Measurements from ENCODE around the gene MRPL2.

MRPL2 gene

DNA sequence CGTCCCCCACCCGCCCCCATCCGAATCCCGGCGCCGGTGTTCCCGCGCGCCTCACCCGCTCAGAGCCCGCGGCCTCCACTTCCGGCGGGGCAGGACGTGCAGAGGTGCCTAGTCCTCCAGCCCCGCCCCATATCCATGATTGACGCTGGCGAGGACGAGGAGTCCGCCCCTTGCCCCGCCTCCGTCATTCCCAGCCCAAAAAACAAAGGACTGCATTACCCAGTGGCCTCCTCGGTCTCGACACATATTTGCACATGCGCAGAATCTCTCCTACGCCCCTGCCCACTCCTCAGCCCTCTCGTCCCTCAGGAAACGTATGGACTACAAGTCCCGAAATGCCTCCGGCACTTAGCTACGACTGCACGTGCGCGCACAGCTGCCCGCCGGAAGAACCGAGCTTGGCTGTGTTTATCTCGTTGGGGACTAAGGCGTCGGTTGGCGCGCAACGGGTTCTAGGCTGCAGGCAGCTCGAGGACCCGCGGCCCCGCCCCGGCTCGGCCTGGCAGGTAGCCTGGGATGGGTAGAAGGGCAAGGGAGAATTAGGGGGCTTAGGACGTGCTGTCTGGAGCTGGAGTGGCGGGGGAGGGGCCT is 45.3 kb downstream of the MRPL2 start, which contains the start of the genes KLHDC3 and MEA1:
KLHDC3 (plus strand) TSS at position 407 of the 591 bp plus-strand sequence. CDS start 2,944 bp downstream, outside the sequence.
MEA1 (minus strand) TSS at position 104 of the 591 bp plus-strand sequence. CDS start 133 bp downstream, outside the sequence.
- Histone ChIP-seq H3K4me2 (ENCODE audit: low read length) (peak within 1 kb of the TSS; percentile 87), H3K36me3 (ENCODE audit: insufficient read depth, low read length) (peaks cover 53% of the 10 kb centered on the region), H4K20me1 (ENCODE audit: insufficient read depth, low read length) (no peaks in the 10 kb centered on the region)

GRCh38 chr6:43013097-43013842 is 46.0 kb downstream of the MRPL2 start:
- H3K9me3 ChIP-seq (ENCODE audit: low read length): no peaks in the 10 kb centered on the region
- peaks cover 23% of the 10 kb centered on the region for H3K4me1 ChIP-seq (ENCODE audit: insufficient read depth, low read length, severe bottlenecking)
- no peaks in the 10 kb centered on the region for H4K20me1 ChIP-seq (ENCODE audit: insufficient read depth, low read length)
- peak overlapping the region; percentile 87 for H3K4me2 ChIP-seq (ENCODE audit: low read length)
- H3F3A ChIP-seq (ENCODE audit: insufficient read depth, low read length): no peaks in the 10 kb centered on the region
- H3K9me2 ChIP-seq (ENCODE audit: low read depth, low read length): no peaks in the 10 kb centered on the region
- H3K36me3 ChIP-seq (ENCODE audit: insufficient read depth, low read length): peaks cover 53% of the 10 kb centered on the region
- TF ChIP-seq CTCF (IDR thresholded peaks at IDR 0.05; ENCODE audit: low read length): no peak
- H2AFZ ChIP-seq (ENCODE audit: low read length): no peak overlapping the region
- H3K27ac ChIP-seq (ENCODE audit: low read depth, low read length, poor library complexity, severe bottlenecking): peak overlapping the region; percentile 29
- H3K9ac ChIP-seq (ENCODE audit: low read length): peak overlapping the region; percentile 89
- H3K27me3 ChIP-seq (ENCODE audit: insufficient read depth, low read length): no peaks in the 10 kb centered on the region
- H3K4me3 ChIP-seq (ENCODE audit: low read depth, low read length, poor library complexity, severe bottlenecking): peak overlapping the region; percentile 75
- peaks cover 10% of the 10 kb centered on the region; the same call in 1 of the 2 replicates for H3K79me2 ChIP-seq (ENCODE audit: insufficient read depth, low read length)

More for the DNA sequence above, 45.3 kb downstream of the MRPL2 start, which contains the start of the genes KLHDC3 and MEA1:
- H3K27me3 ChIP-seq (ENCODE audit: insufficient read depth, low read length): no peaks in the 10 kb centered on the region
- TF ChIP-seq EZH2 (IDR thresholded peaks at IDR 0.05; ENCODE audit: borderline replicate concordance, low read length) (no peak), CTCF (IDR thresholded peaks at IDR 0.05; ENCODE audit: low read length) (no peak)
- no peaks in the 10 kb centered on the region for H3K9me3 ChIP-seq (ENCODE audit: low read length)
- peak within 1 kb of the TSS; percentile 29 for H3K27ac ChIP-seq (ENCODE audit: low read depth, low read length, poor library complexity, severe bottlenecking)
- peak within 1 kb of the TSS; percentile 89 for H3K9ac ChIP-seq (ENCODE audit: low read length)
- H2AFZ ChIP-seq (ENCODE audit: low read length): no peak within 1 kb of the TSS
- H3K79me2 ChIP-seq (ENCODE audit: insufficient read depth, low read length): peaks cover 10% of the 10 kb centered on the region; the same call in 1 of the 2 replicates
- H3K4me1 ChIP-seq (ENCODE audit: insufficient read depth, low read length, severe bottlenecking): peaks cover 23% of the 10 kb centered on the region
- no peaks in the 10 kb centered on the region for H3F3A ChIP-seq (ENCODE audit: insufficient read depth, low read length)
- H3K4me3 ChIP-seq (ENCODE audit: low read depth, low read length, poor library complexity, severe bottlenecking): peak within 1 kb of the TSS; percentile 75
- no peaks in the 10 kb centered on the region for H3K9me2 ChIP-seq (ENCODE audit: low read depth, low read length)

DNA sequence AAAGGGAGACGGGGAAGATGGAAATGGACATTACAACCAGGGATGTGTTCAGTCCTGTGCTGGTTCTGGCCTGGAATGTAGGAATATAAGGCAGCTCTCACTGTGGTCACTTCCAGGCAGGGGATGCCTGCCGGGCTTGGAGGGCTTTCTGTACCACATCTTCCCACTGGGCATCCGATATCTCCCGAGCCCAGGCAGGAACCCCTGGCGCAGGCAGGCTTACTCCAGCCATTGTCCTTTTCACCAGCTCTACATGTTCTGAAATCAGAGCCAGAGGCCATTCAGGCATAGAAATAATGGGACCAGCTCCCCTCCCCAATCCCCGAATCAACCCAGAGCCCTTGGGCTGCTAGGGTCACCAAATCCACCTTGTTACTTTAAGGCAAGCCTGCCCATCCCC is 46.9 kb downstream of the MRPL2 start:
- Histone ChIP-seq H2AFZ (ENCODE audit: low read length) (no peak overlapping the region), H3K9me3 (ENCODE audit: low read length) (no peaks in the 10 kb centered on the region), H3K9me2 (ENCODE audit: low read depth, low read length) (no peaks in the 10 kb centered on the region), H3K4me2 (ENCODE audit: low read length) (peak overlapping the region; percentile 87), H3K9ac (ENCODE audit: low read length) (peak overlapping the region; percentile 89; the same call in 1 of the 2 replicates), H3K4me1 (ENCODE audit: insufficient read depth, low read length, severe bottlenecking) (peaks cover 23% of the 10 kb centered on the region), H3K27ac (ENCODE audit: low read depth, low read length, poor library complexity, severe bottlenecking) (no peak overlapping the region), H3F3A (ENCODE audit: insufficient read depth, low read length) (no peaks in the 10 kb centered on the region), H3K79me2 (ENCODE audit: insufficient read depth, low read length) (peaks cover 10% of the 10 kb centered on the region; the same call in 1 of the 2 replicates), H3K36me3 (ENCODE audit: insufficient read depth, low read length) (peaks cover 53% of the 10 kb centered on the region), H3K27me3 (ENCODE audit: insufficient read depth, low read length) (no peaks in the 10 kb centered on the region), H4K20me1 (ENCODE audit: insufficient read depth, low read length) (no peaks in the 10 kb centered on the region), H3K4me3 (ENCODE audit: low read depth, low read length, poor library complexity, severe bottlenecking) (peak overlapping the region; percentile 75)
- TF ChIP-seq CTCF (IDR thresholded peaks at IDR 0.05; ENCODE audit: low read length) (no peak), EZH2 (IDR thresholded peaks at IDR 0.05; ENCODE audit: borderline replicate concordance, low read length) (no peak)
